NCI-H187 treated with DMSO at 0.1 percent for 48 hours (cell line): ENCODE results near the gene PIGL.
A peak's percentile ranks its signal among the peaks of the same experiment; 100 is the strongest.
"Not testable (repeated sequence)": the region's sequence is repeated elsewhere in the genome, so short reads cannot be mapped to it uniquely, and the experiment has no call there.

Experiments used
- DNase-seq: peaks from one replicate; lab custom pipeline; 2025; lab: John Stamatoyannopoulos, UW

Gene PIGL

DNA sequence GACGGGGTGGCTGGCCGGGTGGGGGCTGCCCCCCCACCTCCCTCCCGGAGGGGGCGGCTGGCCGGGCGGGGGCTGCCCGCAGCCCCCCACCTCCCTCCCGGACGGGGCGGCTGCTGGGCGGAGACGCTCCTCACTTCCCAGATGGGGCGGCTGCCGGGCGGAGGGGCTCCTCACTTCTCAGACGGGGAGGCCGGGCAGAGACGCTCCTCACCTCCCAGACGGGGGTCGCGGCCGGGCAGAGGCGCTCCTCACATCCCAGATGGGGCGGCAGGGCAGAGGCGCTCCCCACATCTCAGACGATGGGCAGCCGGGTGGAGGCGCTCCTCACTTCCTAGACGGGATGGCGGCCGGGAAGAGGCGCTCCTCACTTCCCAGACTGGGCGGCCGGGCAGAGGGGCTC, 95.1 kb downstream of the PIGL start:
- DNase-seq: not testable (repeated sequence)

DNA sequence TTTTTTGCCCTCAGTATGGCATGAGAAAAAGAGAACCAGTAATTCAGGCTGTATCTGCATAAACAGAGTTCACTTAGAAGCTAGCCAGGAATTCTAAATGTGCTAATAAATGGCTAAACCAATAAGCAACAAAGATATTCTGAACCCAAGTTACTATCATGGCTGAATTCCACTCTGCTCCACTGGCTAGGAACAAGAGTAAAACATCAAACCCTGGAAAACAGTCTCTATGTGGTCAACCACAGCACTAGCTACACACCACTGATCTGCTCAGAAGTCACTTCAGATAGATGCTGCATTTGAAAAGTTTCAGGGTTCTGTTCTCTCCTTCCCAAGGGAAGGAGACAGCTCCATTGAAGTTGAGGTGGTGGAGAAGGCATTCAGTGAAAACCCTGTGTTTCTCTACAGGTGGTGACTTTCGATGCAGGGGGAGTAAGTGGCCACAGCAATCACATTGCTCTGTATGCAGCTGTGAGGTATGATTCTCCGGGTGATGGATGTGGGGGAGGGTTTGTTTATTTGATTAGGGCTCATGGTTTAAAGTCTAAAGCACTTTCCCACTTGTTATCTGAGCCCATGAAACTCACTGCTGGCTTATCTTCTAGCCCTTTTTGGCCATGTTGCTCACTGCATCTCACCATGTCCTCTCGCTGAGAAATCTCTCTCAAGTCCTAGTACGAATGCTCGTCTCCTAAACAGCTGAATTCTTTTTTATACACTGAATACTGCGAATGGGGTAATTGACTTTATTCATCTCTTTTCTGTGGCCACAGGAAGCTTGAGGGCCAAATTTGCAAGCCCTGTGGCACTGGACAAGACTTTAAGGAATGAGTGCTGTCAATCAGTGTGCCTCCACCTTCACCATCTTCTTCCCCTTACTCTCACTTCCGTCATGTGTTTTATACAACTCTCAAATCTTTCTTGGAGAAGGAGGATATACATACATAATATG, 96.4 kb downstream of the PIGL start:
- no peak for DNase-seq

DNA sequence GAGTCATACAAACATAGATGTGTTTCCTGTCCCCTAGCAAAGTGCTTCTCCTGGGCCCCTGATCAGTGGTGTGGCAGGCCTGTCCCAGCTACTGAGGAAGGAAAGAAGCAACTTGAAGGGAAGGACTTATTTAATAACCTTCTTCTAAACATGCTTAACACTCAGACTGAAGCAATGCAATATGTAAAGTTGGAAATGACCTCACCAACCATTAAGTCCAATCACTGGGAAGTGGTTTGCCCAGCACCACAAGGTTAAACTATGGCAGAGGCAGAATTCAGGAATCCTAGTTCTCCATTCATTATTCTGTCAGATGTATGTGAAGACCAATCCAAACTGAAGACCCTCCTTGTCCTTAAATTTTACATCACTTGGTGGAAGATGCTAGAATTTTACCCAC, 97.2 kb downstream of the PIGL start:
- DNase-seq: no peak

DNA sequence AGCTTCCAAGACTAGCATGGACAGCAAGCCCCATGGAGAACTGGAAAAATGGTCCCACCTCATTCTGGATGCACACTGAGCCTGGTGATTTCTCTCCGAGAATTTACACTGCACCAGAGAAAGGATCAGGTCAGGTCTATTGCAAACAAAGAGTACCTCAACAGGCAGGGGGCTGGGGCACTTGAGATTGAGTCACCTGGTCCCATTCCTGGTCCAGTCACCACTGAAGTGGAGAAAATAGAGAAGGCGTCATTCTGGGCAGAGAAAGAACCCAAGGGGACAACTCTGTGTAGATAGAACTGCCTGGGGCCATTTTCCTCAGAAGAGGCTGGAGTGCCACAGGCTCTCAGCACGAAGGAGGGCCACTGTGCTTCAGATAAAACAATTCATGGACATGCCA, 97.8 kb downstream of the PIGL start:
- no peak for DNase-seq

DNA sequence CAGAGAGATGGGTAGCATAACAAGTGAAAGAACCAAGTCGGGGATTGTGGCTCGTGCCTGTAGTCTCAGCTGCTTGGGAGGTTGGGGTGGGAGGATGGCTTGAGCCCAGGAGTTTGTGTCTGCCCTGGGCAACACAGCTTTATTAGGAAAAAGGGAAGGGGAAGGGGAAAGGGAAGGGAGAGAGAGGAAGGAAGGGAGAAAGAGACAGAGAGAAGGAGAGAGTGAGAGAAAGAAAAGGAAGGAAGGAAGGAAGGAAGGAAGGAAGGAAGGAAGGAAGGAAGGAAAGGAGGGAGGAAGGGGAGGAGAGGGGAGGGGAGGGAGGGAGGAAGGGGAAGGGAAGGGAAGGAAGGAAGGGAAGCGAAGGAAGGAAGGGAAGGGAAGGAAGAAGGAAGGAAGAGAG, 103.0 kb downstream of the PIGL start:
- DNase-seq: no peak

DNA sequence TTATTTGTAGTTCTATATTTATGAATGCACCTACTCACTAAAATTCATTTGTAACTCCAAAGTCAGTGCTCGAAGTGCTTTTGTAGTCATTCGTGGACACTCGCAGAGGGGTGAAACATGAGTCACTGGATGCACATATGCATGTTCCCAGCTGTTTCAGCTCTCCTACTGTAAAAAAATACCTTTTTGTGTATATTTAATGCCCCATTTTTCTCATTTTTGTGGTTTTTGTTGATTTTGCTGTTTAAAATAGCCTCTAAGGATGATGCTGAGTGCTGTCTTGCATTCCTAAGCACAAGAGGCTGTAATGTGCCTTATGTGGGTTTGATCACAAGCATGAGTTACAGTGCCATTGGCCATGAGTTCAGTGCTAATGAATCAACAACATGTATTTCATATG, 105.6 kb downstream of the PIGL start:
- no peak for DNase-seq

DNA sequence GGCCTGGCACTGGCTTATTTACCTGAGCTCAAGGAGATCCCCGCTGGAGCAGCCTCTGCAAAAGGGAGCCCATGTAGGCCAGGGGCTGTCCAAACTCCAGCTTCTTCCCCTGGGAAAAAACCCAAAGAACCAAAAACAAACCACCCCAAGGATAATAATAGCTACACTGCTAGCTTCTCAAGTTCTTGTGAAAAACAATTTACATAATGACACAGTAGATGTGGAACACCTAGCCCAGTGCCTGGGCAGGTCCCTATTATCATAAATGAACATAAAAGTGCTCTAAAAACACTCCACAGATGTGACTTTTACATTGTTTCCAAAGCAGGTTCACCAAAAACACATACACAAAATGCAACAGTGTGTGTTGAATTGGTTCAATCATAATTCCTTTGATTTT, 109.0 kb downstream of the PIGL start:
- DNase-seq: no peak

DNA sequence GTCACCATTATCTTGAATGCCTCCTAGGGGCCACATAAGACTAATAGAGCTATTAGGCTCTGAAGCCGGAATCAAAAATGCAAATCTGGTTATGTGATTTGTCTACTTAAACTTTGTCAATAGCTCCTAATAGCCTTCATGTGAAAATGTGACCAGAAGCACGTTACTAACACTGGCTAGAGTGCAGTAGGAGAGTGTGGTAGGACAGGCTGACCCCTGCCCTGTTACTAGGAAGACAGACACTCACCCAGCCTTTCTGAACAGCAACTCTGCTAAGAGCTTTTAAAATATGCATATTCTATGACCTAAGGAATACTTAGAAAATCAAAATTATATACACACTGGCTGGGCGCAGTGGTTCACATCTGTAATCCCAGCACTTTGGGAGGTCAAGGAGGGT, 110.0 kb downstream of the PIGL start:
- no peak for DNase-seq

DNA sequence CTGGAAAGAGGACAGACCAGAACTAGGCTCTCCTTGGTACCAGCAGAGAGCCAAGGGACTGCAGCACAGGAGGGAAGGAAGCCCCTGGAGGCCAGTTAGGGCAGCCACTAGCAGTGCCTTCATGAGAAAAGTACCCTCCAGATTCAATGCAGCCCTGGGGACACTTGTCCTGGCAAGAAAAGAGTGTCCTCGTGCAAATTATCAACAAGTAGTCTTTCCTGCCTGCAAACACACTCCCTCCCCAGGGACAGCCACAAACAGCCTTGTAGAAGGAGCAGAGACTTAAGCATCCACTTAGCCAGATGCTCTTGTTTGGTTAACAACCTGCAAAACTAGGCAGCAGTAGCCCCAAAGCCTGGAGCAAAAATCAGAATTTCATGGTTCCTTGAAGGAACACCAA, 112.0 kb downstream of the PIGL start:
- DNase-seq: peak; percentile 77

DNA sequence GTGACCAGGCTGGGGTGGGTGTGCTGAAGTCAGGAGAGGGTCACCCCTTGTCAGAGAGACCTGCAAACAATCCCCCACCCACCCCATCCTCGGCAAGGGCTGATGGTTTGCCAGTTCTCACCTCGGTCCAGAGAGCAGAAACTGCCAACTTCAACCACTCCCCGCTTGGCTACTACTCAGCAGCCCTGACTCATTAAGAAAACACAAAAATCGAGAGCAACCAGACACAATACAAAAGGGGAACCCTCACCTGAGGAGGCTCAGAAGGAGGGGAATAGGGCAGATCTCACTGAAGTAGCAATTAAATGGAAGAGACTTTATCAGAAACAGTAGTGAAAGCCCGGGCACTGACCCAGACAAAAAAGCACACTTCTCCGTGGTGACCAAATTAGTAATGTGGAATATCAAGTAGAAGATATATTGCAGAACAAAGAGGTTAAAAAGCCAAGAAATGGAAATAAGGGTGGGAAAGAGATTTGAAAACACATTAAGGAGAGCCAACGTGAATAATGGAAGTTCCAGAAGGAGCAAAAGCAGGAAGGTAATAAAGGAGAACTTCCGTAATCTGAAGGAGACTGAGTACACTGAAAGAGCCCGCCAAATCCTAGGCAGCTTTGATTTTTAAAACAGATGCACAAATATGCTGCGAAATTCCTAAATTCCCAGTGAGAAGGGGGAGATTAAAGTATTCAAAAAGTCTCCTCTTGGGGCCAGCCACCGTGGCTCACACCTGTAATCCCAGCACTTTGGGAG, 112.7 kb downstream of the PIGL start:
- DNase-seq: no peak

DNA sequence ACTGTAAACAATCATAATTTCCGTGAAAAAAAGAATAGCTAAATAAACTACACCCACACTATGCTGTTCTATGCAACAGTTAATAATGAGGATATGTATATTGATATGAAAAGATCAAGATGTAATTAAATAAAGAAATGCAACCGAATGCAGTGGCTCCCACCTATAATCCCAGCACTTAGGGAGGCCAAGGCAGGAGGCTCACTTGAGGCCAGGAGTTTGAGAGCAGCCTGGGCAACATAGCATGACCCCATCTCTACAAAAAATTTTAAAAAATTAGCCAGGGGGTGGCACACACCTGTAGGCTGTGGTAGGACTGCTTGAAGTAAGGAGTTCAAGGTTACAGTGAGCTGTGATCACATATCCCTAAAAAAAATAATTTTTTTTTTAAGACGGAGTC, 121.4 kb downstream of the PIGL start:
- no peak for DNase-seq

DNA sequence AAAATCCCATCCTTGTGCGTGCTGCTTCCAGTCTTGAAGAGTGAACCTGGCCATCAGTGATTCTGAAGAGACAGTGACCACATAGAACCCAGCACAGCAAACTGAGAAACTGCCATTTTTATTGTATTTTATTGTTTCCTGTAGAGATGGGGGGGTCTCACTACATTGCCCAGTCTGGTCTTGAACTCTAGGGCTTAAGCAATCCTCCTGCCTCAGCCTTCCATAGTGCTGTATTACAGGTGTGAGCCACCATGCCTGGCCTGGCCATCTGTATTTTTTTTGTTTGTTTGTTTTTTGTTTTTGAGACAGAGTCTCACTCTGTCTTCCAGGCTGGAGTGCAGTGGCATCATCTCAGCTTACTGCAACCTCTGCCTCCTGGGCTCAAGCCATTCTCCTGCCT, 122.4 kb downstream of the PIGL start:
- DNase-seq: no peak

DNA sequence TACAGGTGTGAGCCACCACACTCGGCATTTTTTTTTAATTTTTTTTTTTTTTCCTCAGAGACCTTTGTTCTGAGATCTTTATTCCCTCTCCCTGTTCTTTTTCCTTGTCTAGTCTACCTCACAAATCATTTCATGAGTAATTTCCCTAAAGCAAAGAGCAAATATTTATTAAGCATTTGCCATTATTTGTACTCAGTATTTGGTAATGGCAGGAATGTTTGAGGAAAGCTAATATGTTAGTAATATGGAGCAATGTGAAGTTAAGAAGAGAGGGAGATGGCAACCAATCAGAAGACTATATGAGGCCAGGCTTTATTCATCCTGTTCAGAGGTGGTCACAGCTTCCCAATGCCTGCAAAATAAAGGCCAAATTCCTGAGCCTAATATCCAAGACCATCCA, 122.9 kb downstream of the PIGL start:
- no peak for DNase-seq

DNA sequence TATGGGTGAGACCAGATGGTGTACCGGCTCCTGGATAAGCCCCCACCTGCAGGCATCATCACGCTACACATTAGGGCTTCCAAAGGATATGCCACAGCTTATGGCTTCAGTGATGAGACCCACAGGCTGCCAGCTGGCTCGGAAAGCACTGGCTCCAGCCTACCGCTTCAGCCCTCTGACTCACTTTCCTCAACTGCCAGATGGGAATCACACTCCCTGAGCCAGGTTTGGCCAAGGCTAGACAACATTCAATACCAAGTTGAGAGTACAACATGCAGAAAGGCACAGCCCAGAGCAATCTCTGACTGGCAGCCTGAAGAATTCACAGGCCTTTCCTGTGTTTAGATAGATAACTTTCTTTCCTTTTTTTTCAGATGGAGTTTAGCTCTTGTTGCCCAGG, 126.0 kb downstream of the PIGL start:
- DNase-seq: no peak

DNA sequence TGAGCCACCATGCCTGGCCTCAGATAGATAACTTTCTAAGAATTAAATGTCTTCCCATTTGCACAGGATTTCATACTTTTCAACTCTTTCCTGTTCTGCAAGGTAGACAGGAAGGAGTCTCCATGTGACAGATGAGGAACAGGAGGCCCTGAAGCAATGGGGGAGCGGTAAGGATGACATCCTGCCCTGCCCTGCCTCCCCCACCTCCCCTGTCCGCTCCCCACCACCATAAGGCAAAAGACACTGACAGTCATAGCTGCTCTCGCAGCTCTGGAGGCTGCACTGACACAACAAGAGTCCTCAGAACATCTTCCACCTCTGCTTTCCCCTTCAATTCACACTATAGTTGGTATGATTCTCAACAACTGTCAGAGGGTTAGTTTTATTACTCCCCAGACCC, 126.6 kb downstream of the PIGL start:
- no peak for DNase-seq

DNA sequence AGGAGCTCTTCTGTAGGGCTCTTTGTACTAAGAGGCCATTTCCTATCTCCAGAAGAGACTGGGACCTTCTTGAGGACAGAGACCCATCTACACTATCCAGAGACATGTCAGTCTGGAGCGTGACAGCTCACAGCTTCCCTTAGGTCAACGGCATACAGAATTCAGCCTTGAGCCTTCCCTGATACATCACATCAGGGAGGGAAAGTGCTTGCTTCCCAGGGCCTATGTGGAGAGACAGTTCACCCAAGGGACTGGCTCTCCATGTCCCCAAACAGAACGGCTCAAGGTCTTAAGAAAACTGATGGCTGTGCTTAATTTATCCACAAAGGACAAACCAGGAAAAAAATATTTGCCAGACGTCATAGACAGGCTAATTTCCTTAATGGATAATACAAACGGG, 128.6 kb downstream of the PIGL start:
- DNase-seq: no peak

DNA sequence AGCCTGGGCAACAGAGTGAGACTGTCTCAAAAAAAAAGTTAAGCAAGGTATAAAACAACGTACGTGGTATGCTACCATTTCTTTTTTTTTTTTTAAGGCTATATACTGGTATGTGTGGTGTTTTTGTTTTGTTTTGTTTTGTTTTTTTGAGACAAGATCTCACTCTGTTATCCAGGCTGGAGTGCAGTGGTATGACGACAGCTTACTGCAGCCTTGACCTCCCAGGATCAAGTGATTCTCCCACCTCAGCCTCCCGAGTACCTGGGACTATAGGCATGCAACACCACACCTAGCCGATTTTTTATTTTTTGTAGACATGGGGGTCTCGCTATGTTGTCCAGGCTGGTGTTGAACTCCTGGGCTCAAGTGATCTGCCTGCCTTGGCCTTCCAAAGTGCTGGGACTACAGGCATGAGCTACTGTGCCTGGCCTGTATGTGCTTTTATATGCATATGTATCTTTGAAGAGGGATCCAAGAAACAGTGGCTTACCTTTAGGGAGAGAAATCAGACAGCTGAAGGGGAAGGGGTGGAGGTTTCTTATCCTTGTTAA, 129.8 kb downstream of the PIGL start:
- no peak for DNase-seq

DNA sequence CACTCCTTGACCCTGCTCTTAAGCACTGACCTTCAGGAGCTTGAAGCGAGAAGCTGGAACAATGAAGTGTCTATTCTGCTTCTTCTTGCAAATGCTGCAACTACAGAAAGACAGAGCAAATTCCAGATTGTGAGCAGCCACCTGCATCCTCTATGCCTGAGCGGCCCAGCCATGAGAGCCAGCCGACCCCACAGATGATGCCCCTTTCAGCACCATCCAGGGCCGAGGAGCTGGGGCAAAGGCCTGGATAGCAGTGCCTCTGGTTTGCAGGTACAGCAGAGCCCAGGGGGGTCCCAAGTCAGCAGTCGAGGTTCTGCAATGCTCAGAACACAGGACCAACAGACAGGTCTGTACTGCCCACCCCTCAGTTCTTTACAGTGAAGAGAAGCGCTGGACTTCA, 131.6 kb downstream of the PIGL start:
- DNase-seq: no peak

DNA sequence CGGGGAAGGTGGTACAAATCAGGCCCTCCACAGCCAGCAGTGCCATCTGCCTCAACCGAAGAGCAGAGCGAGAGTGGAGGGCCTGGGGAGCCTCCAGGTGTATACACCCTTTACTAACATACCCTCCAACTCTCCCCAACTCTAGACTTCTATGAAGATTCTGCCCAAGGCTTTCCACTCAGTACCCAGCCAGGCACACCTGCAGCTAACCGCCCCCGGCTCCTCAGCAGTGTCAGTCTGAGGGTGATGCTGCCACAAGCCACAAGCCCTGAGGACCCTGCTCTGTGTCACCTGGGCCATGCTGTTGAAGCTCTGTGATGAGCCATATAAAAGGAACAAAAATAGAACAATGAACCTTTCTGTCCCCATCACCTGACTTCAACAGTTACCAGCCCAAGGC, 132.4 kb downstream of the PIGL start:
- no peak for DNase-seq

DNA sequence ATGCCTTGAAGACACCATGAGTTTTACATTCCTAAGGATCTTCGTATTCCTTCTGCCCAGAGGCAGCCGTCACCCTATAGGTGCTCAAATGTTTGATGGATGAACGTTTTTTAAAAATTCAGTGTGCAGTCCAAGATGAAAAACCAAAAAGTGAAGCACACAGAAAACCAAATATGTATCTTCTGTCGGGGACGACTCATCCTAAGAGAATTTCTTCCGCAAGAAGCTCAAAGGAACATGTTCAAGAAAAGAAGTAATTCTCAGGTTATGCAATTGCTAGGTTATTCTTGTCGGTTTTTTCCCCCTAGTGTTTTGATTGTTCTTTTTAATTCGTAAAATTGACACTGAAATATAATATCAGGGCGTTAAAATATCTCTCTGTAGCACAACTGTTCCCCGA, 134.8 kb downstream of the PIGL start:
- DNase-seq: no peak

DNA sequence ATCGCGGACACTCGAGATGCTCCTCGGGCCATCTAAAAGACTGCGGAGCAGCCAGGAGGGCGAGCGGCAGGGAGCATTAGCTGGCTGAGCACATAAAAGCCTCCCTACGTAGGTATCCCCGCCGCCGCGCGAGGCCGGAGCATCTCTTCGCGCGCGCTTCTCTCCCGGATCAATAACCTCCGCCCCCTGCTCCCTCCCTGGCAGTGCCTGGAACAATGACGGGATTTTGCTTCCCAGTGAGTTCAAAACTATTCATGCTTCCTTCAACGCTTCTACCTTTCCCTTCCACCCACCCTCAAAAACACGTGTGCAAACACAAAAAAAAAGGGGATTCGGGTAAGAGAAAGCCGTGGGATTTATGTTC, 135.3 kb downstream of the PIGL start:
- DNase-seq: no peak

DNA sequence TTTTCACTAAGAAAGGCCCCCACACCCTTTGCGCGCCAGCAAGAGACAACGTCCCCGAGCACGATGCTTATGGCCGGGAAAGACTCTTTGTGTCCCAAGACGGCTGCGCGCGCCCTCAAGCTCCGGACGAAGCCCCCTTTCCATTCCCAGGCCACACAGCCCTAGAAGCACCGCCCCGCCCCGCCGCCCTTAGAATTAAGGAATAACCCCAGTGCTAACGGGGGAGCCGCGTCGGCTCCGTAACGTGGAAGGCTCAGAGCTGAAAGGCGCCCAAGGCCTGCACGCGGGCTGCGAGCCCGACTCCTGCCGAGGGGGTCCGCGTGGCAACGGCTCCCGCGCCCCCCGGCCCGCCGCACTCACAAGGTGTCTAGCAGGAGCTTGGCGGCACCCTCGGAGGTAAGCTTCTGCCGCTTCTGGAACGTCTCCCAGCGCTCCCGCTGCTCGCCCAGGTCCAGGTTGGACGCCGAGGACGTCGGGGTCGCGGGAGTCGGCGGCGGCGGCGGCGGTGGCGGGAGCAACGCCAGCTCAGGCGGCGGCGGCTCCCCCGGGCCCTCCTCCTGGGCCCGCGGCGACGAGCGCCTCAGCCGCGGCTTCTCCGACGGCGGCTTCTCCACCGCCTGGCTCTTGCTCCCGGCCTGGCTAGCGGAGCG, 135.8 kb downstream of the PIGL start:
- no peak for DNase-seq
